Endodermal cell (in vitro differentiated cells): ENCODE measurements around the gene CDH13. TPM values are rescaled to one million over a fixed set of nuclear protein-coding genes. Genes with fewer than 3 reads are reported as not detected.

Source experiments
- DNase-seq: peaks from one replicate; pipeline ENCODE4 v3.0.0-alpha.2; 2017
- H3K27ac ChIP-seq: 2 replicates; pipeline ENCODE4 v1.5.1; 2013; ENCODE audit warnings: mild to moderate bottlenecking, low read depth, low read length, moderate library complexity
- H3K27me3 ChIP-seq: 2 replicates; pipeline ENCODE4 v1.6.1; 2013; ENCODE audit warnings: mild to moderate bottlenecking, low read length, moderate library complexity; ENCODE audit not compliant: insufficient read depth, control insufficient read depth, poor library complexity, severe bottlenecking
- H3K36me3 ChIP-seq: 2 replicates; pipeline ENCODE4 v1.7.0; 2013; ENCODE audit warnings: mild to moderate bottlenecking, low read length, moderate library complexity; ENCODE audit not compliant: control insufficient read depth, insufficient read depth
- H3K4me1 ChIP-seq: one replicate; pipeline ENCODE4 v1.7.0; 2013; ENCODE audit warnings: low read length; ENCODE audit not compliant: control insufficient read depth, insufficient read depth
- H3K4me3 ChIP-seq: 2 replicates; pipeline ENCODE4 v1.5.1; 2013; ENCODE audit warnings: mild to moderate bottlenecking, low read length, moderate library complexity
- H3K9ac ChIP-seq: 2 replicates; pipeline ENCODE4 v1.6.1; 2013; ENCODE audit warnings: mild to moderate bottlenecking, low read length, moderate library complexity; ENCODE audit not compliant: poor library complexity, severe bottlenecking; ENCODE audit errors: extremely low read depth
- H3K9me3 ChIP-seq: 2 replicates; pipeline ENCODE4 v1.6.1; 2013; ENCODE audit warnings: mild to moderate bottlenecking, low read length, moderate library complexity; ENCODE audit not compliant: control insufficient read depth
- H3K27ac Mint-ChIP-seq: 2 replicates; pipeline ENCODE4 v1.8.0; 2020; ENCODE audit warnings: mixed read lengths
- H3K27me3 Mint-ChIP-seq: 2 replicates; pipeline ENCODE4 v1.8.0; 2021; ENCODE audit warnings: mild to moderate bottlenecking, mixed read lengths; ENCODE audit not compliant: insufficient read depth
- H3K36me3 Mint-ChIP-seq: 2 replicates; pipeline ENCODE4 v1.8.0; 2020; ENCODE audit warnings: low read depth, mixed read lengths
- H3K4me1 Mint-ChIP-seq: 2 replicates; pipeline ENCODE4 v1.8.0; 2020; ENCODE audit warnings: mixed read lengths
- H3K4me3 Mint-ChIP-seq: 2 replicates; pipeline ENCODE4 v1.8.0; 2020; ENCODE audit warnings: mild to moderate bottlenecking, moderate library complexity, mixed read lengths
- H3K9me3 Mint-ChIP-seq: 2 replicates; pipeline ENCODE4 v1.8.0; 2020; ENCODE audit warnings: mild to moderate bottlenecking, mixed read lengths
- WGBS, 2 experiments: methylation state at CpG; one replicate each; pipeline versions ENCODE4 v1.1.5 to v1.1.7; 2013; ENCODE audit warnings: missing lambda C conversion rate in 2 of 2, mixed read lengths in 1 of 2; ENCODE audit not compliant: insufficient coverage in 1 of 2, insufficient read length in 1 of 2; 5-methylcytosine and 5-hydroxymethylcytosine counted together
- total RNA-seq, 2 donors: library from RNA; stranded (reverse); fragmentation: NEBNext Ultra II Directional in 1 of 2; extraction: Animal tissue kit (Norgen Biotek cat#: 25700) in 1 of 2; gene quantifications; 2 replicates in 1 of 2; 3 replicates in 1 of 2; pipeline ENCODE4 v1.2.1, GENCODE V29; 2021
- TF ChIP-seq, protein P1 (sequence below): fragments of 200-600 bp; sonication (generic); conservative IDR thresholded peaks from 2 replicates; pipeline ENCODE4 v1.5.0; 2021; ENCODE audit warnings: antibody characterized with exemption, mild to moderate bottlenecking

The CDH13 gene
- total RNA-seq, 2 donors from 2014 or later, result 0.86 to 1.8 TPM

DNA sequence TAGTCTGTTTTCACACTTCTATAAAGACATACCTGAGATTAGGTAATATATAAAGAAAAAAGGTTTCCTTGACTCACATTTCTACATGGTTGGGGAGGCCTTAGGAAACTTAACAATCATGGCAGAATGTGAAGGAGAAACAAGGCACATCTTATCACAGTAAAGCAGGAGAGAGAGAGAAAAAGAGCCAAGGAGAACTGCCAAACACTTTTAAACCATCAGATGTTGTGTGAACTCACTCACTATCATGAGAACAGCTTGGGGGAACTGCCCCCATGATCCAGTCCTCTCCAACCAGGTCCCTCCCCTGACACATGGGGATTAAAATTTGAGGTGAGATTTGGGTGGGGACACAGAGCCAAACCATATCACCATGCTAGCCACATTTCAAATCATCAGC lies 547.9 kb downstream of the CDH13 start:
- no peaks in the 10 kb centered on the region for H3K4me1 ChIP-seq
- H3K36me3 ChIP-seq, result no peaks in the 10 kb centered on the region
- no peak overlapping the region for H3K4me3 ChIP-seq
- no peaks in the 10 kb centered on the region for H3K27me3 Mint-ChIP-seq
- H3K9ac ChIP-seq, result no peak overlapping the region
- H3K4me3 Mint-ChIP-seq, result no peak overlapping the region
- H3K9me3 ChIP-seq, result peaks cover 6% of the 10 kb centered on the region
- TF ChIP-seq, protein P1, sequence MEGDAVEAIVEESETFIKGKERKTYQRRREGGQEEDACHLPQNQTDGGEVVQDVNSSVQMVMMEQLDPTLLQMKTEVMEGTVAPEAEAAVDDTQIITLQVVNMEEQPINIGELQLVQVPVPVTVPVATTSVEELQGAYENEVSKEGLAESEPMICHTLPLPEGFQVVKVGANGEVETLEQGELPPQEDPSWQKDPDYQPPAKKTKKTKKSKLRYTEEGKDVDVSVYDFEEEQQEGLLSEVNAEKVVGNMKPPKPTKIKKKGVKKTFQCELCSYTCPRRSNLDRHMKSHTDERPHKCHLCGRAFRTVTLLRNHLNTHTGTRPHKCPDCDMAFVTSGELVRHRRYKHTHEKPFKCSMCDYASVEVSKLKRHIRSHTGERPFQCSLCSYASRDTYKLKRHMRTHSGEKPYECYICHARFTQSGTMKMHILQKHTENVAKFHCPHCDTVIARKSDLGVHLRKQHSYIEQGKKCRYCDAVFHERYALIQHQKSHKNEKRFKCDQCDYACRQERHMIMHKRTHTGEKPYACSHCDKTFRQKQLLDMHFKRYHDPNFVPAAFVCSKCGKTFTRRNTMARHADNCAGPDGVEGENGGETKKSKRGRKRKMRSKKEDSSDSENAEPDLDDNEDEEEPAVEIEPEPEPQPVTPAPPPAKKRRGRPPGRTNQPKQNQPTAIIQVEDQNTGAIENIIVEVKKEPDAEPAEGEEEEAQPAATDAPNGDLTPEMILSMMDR, result no peak
- no peaks in the 10 kb centered on the region for H3K9me3 Mint-ChIP-seq
- no peak overlapping the region for H3K27ac ChIP-seq
- DNase-seq, result no peak
- no peaks in the 10 kb centered on the region for H3K27me3 ChIP-seq
- no peaks in the 10 kb centered on the region for H3K4me1 Mint-ChIP-seq
- H3K27ac Mint-ChIP-seq, result no peak overlapping the region
- no peaks in the 10 kb centered on the region for H3K36me3 Mint-ChIP-seq

DNA sequence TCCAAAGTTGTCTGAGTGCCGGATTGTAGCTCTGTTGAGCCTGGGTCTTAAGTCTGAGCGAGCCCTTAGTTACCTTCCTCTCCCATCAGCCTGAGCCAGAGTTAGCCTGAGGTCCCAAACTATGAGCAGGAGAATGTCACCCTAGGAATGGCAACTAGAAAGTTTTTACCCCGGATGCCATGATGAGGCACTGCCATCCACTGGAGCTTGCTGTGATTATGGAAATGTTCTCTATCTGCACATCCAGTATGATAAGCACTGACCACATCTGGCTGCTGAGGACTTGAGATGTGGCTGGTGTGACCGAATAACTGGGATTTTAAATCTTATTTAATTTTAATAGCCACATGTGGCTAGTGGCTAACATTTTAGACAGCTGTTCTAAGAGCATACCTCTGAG lies 550.0 kb downstream of the CDH13 start:
- no peaks in the 10 kb centered on the region for H3K9me3 Mint-ChIP-seq
- no peak overlapping the region for H3K27ac Mint-ChIP-seq
- Histone ChIP-seq H3K9me3 (no peaks in the 10 kb centered on the region), H3K4me3 (no peak overlapping the region), H3K36me3 (no peaks in the 10 kb centered on the region), H3K27ac (no peak overlapping the region), H3K4me1 (no peaks in the 10 kb centered on the region), H3K9ac (no peak overlapping the region), H3K27me3 (no peaks in the 10 kb centered on the region)
- TF ChIP-seq, protein P1, result no peak
- H3K27me3 Mint-ChIP-seq, result no peaks in the 10 kb centered on the region
- no peaks in the 10 kb centered on the region for H3K36me3 Mint-ChIP-seq
- 86 to 92% methylated on average over 2 to 4 of the region's 4 CpGs for WGBS, 2 experiments
- no peak for DNase-seq
- no peak overlapping the region for H3K4me3 Mint-ChIP-seq
- no peaks in the 10 kb centered on the region for H3K4me1 Mint-ChIP-seq

DNA sequence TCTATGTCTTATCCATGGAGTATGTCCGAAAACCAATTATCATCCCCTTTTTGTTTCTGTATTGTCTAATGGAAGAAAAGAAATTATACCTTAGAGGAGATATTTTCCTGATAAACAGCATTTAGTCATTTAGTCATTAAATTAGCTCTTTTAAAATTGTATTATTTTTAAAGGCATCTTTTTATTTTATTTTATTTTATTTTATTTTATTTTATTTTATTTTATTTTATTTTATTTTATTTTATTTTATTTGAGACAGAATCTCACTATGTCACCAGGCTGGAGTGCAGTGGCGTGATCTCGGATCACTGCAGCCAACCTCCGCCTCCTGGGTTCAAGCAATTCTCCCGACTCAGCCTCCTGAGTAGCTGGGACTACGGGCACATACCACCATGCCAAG lies 559.1 kb downstream of the CDH13 start:
- Histone ChIP-seq H3K9ac (no peak overlapping the region), H3K4me3 (no peak overlapping the region), H3K9me3 (no peaks in the 10 kb centered on the region), H3K4me1 (peaks cover 3% of the 10 kb centered on the region), H3K27ac (no peak overlapping the region), H3K27me3 (no peaks in the 10 kb centered on the region), H3K36me3 (no peaks in the 10 kb centered on the region)
- Mint-ChIP-seq H3K36me3 (no peaks in the 10 kb centered on the region), H3K27me3 (no peaks in the 10 kb centered on the region), H3K4me3 (no peak overlapping the region), H3K27ac (no peak overlapping the region), H3K4me1 (no peaks in the 10 kb centered on the region), H3K9me3 (no peaks in the 10 kb centered on the region)
- DNase-seq, result no peak
- WGBS, 2 experiments, result 96 to 100% methylated on average over 2 to 6 of the region's 6 CpGs
- TF ChIP-seq, protein P1, result no peak
